ENCODE results near the gene CCDC69.

CCDC69 gene

DNA sequence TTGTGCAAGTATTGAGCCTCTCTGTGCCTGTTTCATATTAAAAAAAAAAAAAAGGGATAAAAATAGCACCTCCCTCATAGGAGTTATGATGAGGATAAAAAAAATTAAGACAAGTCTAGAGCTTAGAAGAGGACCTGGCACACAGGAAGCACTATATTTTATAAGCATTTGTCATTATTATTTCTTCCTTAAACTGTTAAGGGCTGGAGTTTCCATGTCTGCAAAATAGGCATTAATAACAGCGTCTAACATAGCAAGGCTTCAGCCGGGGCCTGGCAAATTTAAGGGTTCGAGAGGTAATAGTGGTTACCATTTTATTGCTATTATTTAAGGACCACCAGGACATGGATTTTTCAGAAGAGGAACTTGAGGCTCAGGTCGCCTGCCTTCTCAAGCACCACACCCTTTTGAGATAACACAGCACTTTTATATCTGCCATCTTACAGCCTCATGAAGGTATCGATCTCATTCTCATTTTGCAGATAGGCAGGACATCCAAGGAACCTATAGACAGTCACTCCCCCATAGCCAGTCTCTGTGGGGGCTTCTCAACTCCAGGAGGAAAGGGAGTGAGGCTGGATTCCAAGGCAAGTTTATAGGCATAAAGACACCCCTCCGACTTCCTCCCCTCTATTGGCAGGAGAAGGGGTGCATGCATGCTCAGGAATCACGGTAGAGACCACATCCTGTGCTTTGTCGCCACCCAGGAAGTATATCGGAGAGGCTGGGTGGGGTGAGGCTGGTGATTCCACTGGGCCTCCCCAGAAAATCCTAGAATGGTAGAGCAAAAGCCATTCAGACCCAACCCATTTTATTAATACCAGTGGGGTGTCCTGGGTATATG, 68.7 kb downstream of the CCDC69 start:
- DNase-seq (ENCODE audit: low read depth), result peak; percentile 30
- TF ChIP-seq, protein P1, sequence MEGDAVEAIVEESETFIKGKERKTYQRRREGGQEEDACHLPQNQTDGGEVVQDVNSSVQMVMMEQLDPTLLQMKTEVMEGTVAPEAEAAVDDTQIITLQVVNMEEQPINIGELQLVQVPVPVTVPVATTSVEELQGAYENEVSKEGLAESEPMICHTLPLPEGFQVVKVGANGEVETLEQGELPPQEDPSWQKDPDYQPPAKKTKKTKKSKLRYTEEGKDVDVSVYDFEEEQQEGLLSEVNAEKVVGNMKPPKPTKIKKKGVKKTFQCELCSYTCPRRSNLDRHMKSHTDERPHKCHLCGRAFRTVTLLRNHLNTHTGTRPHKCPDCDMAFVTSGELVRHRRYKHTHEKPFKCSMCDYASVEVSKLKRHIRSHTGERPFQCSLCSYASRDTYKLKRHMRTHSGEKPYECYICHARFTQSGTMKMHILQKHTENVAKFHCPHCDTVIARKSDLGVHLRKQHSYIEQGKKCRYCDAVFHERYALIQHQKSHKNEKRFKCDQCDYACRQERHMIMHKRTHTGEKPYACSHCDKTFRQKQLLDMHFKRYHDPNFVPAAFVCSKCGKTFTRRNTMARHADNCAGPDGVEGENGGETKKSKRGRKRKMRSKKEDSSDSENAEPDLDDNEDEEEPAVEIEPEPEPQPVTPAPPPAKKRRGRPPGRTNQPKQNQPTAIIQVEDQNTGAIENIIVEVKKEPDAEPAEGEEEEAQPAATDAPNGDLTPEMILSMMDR (conservative IDR thresholded peaks at IDR 0.05; ENCODE audit: control insufficient read depth, insufficient read depth, low read depth, low read length), result no peak
- H3K4me3 ChIP-seq (ENCODE audit: control insufficient read depth, low read depth, low read length), result peak overlapping the region; percentile 88

DNA sequence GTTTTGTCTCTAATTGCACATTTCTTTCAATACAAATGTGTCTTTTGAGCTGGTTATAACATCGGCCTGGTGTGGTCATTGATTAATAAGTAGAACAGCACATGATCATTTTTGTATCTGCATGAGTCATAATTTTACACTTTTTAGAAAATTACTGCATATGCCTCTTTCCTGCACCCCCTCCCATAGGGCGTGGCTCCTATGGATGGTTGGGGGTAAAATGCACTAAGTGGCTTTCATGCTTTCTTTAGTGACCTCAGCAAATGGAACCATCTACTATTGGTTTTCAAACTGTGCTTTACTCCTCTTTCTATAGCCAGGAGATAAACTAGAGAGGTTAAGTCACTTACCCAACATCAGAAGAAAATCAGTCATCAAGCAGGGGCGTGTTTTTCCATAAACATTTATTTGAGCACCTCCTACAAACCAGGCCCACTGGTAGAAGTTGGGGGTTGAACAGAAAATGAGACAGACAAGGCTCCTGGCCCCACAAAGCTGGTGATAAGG, 70.1 kb downstream of the CCDC69 start:
- no peak for DNase-seq (ENCODE audit: low read depth)
- H3K4me3 ChIP-seq (ENCODE audit: control insufficient read depth, low read depth, low read length), result no peak overlapping the region
- TF ChIP-seq, protein P1 (conservative IDR thresholded peaks at IDR 0.05; ENCODE audit: control insufficient read depth, insufficient read depth, low read depth, low read length), result no peak

DNA sequence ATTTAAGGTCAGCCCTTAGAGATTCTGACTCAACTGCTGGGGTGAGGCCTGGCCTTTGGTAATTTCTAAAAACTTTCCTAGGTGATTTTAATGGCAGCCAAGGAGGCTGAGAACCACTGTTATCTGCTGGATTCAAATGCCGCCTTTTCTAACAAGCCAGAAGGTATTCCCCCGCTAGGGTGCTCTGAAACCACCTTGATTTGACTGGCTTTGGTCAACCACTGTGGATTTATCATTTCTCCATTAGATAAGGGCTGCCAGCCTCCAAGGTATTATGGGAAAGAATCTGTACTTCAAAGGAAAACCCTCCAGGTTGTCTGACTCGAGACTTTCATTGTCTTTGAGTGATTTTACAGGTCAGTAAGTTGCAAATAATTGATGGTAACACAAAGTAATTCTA, 70.6 kb downstream of the CCDC69 start:
- H3K4me3 ChIP-seq (ENCODE audit: control insufficient read depth, low read depth, low read length), result no peak overlapping the region
- DNase-seq (ENCODE audit: low read depth), result no peak
- TF ChIP-seq, protein P1 (conservative IDR thresholded peaks at IDR 0.05; ENCODE audit: control insufficient read depth, insufficient read depth, low read depth, low read length), result no peak

DNA sequence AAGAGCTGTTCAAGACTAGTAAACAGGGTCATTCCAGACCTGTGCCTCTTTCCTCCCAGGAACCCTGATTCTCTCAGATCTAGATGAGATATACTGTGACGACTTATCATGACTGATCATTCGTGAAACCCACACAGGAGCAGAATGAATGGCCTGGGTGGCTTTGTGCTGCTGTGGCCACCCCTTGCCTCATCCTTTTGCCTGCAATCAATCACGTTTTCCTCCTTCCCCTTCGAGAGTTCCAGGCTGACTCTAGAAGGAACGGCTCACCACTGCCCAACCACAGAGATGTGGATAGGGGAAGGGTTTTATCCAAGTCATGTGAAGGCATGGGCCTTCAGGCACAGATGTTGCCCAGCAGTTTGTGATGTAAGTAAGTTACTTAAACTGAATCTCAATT, 72.1 kb downstream of the CCDC69 start:
- DNase-seq (ENCODE audit: low read depth), result peak; percentile 72
- H3K4me3 ChIP-seq (ENCODE audit: control insufficient read depth, low read depth, low read length), result no peak overlapping the region
- TF ChIP-seq, protein P1 (conservative IDR thresholded peaks at IDR 0.05; ENCODE audit: control insufficient read depth, insufficient read depth, low read depth, low read length), result no peak

DNA sequence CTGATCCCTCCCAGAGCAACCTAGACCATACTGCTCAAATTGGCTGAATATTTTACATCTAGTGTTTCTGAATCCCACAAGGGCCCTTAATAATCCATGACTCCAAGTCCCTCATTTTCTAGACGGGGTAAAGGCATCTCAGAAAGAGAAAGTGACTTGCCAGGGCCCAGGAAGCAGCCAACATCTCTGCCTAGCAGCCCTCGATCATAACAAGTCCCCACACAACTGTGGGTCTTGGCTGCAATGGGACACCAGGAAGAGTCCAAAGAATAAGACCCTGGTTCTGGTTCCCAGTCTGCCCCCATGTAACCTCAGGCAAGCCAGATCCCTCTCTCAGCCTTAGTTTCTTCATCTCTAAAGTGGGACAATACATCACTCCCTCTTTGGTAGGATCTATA, 72.6 kb downstream of the CCDC69 start:
- TF ChIP-seq, protein P1 (conservative IDR thresholded peaks at IDR 0.05; ENCODE audit: control insufficient read depth, insufficient read depth, low read depth, low read length), result no peak
- DNase-seq (ENCODE audit: low read depth), result no peak
- H3K4me3 ChIP-seq (ENCODE audit: control insufficient read depth, low read depth, low read length), result no peak overlapping the region

DNA sequence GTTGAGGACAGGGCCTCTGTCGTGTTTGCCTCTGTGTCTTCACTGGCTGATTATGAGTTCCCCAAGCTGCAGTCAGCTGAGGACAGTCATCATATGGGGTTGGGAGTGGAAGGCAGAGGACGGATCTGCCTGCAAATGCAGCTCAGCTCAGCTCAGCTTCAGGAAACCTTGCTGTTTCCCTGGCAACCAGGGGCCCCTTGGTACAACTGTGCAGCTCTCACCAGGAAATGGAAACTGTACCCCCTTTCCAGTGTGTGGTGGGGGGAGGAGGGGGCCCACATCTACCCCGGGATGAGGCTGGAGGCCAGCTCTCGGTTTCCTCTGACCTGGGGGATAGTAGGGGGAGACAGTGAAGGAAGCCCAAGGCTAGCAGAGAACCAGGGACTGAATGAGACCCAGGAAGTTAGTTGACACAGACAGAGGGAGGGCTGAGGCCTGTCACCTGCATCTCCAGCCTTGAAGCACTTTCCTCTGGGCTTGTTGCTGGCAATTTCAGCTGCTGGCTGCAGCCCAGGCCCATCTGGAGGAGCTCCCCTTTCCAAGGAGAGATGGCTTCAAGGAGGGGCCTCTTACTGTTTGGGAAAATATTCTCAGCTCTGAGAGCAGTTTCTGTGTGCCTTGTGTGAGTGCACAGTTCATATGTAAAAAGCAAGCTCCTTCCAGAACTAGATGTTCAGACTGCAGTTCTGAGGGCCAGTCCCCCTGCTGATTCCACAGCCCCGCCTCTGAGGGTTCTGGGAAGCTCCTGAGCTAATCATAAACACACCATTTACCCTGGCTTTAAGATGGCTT, 73.2 kb downstream of the CCDC69 start:
- TF ChIP-seq, protein P1 (conservative IDR thresholded peaks at IDR 0.05; ENCODE audit: control insufficient read depth, insufficient read depth, low read depth, low read length), result no peak
- H3K4me3 ChIP-seq (ENCODE audit: control insufficient read depth, low read depth, low read length), result no peak overlapping the region
- DNase-seq (ENCODE audit: low read depth), result peak; percentile 52

All from fibroblast of mammary gland (primary cell).